DOHH2 (cell line): ENCODE results near the gene ATP6V0D1.

ENCODE experiments used
- H3F3A ChIP-seq: fragments of 200-600 bp; sonication (generic), shearing (Covaris generic); 2 replicates; pipeline ENCODE4 v1.6.0; 2016; ENCODE audit warnings: antibody characterized with exemption, mild to moderate bottlenecking; ENCODE audit not compliant: control insufficient read depth, insufficient read depth
- H3K27ac ChIP-seq: fragments of 200-600 bp; sonication (generic); 2 replicates; pipeline ENCODE4 v1.5.1; 2014; ENCODE audit warnings: low read depth, mild to moderate bottlenecking, low read length, moderate library complexity
- H3K27me3 ChIP-seq: fragments of 200-600 bp; sonication (generic); 2 replicates; pipeline ENCODE4 v1.6.1; 2014; ENCODE audit warnings: mild to moderate bottlenecking, low read length, mixed read lengths; ENCODE audit not compliant: control insufficient read depth
- H3K36me3 ChIP-seq: fragments of 200-600 bp; sonication (generic); 2 replicates; pipeline ENCODE4 v1.6.1; 2014; ENCODE audit warnings: mild to moderate bottlenecking, low read length, moderate library complexity, mixed read lengths; ENCODE audit not compliant: control insufficient read depth
- H3K4me1 ChIP-seq: fragments of 200-600 bp; sonication (generic); 2 replicates; pipeline ENCODE4 v1.6.1; 2014; ENCODE audit warnings: mild to moderate bottlenecking, low read length, mixed read lengths; ENCODE audit not compliant: control insufficient read depth
- H3K4me2 ChIP-seq: fragments of 200-600 bp; sonication (generic); 2 replicates; pipeline ENCODE4 v1.6.0; 2014; ENCODE audit warnings: mild to moderate bottlenecking, low read length, moderate library complexity
- H3K4me3 ChIP-seq: fragments of 200-600 bp; sonication (generic); 2 replicates; pipeline ENCODE4 v1.5.1; 2014; ENCODE audit warnings: mild to moderate bottlenecking, low read length, mixed read lengths
- H3K79me2 ChIP-seq: fragments of 200-600 bp; sonication (generic); 2 replicates; pipeline ENCODE4 v1.6.1; 2014; ENCODE audit warnings: mild to moderate bottlenecking, low read length, mixed read lengths; ENCODE audit not compliant: control insufficient read depth
- H3K9me2 ChIP-seq: fragments of 200-600 bp; sonication (generic); replicated peaks from 2 replicates; pipeline ENCODE4 v1.6.1; 2014; ENCODE audit warnings: mild to moderate bottlenecking, low read length, mixed read lengths; ENCODE audit not compliant: control insufficient read depth
- H3K9me3 ChIP-seq: fragments of 200-600 bp; sonication (generic); 2 replicates; pipeline ENCODE4 v1.6.1; 2014; ENCODE audit warnings: antibody characterized with exemption, low read length, mixed read lengths; ENCODE audit not compliant: control insufficient read depth, insufficient read depth
- H4K20me1 ChIP-seq: fragments of 200-600 bp; sonication (generic); 2 replicates; pipeline ENCODE4 v1.6.0; 2014; ENCODE audit warnings: low read depth, mild to moderate bottlenecking, antibody characterized with exemption, low read length, moderate library complexity; ENCODE audit not compliant: control insufficient read depth, insufficient read depth
- CTCF ChIP-seq: fragments of 200-600 bp; sonication (generic); IDR thresholded peaks from one replicate; pipeline ENCODE4 v1.5.1; 2014; ENCODE audit warnings: antibody characterized with exemption, mild to moderate bottlenecking, low read depth, low read length; ENCODE audit not compliant: poor library complexity, severe bottlenecking
- EZH2phosphoT487 ChIP-seq: fragments of 200-600 bp; sonication (generic); IDR thresholded peaks from 2 replicates; pipeline ENCODE4 v1.6.1; 2017; ENCODE audit warnings: borderline replicate concordance, mild to moderate bottlenecking, antibody characterized with exemption, low read length, moderate library complexity, mixed read lengths

ATP6V0D1 gene

DNA sequence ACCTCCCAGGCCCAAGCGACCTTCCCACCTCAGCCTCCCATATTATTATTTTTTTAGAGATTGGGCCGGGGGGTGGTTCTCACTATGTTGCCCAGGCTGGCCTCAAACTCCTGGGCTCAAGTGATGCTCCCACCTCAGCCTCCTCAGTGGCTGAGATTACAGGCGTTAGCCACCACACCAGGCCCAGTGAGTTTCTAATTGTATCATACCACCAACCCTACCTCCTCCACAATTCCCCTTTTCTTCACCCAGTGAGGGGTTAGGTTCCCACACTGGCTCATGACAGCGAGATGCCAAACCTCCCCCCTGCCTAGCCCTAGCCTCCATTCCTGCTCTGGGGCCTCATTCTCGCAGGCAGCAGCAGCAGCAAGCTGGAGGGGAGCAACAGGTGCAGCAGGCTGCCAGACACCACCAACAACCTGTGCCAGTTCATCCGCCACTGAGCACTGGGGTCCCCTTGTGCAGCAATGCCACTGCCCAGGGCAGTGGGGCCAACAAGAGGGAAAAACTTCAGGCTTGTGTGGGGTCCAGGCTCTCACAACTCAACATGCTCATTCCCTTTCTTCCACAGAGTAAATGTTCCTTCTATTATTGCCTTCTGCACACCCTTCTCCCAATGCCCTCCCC lies 9.1 kb downstream of the ATP6V0D1 start:
- Histone ChIP-seq H3K27me3 (no peaks in the 10 kb centered on the region), H3K79me2 (peaks cover 89% of the 10 kb centered on the region), H3F3A (no peaks in the 10 kb centered on the region), H3K27ac (no peak overlapping the region), H3K4me1 (peaks cover 25% of the 10 kb centered on the region), H3K9me2 (no peaks in the 10 kb centered on the region), H3K36me3 (peaks cover 8% of the 10 kb centered on the region; the same call in 1 of the 2 replicates), H4K20me1 (peaks cover 25% of the 10 kb centered on the region; the same call in 1 of the 2 replicates), H3K9me3 (no peaks in the 10 kb centered on the region), H3K4me3 (no peak overlapping the region), H3K4me2 (no peak overlapping the region)
- TF ChIP-seq EZH2phosphoT487 (no peak), CTCF (no peak)

DNA sequence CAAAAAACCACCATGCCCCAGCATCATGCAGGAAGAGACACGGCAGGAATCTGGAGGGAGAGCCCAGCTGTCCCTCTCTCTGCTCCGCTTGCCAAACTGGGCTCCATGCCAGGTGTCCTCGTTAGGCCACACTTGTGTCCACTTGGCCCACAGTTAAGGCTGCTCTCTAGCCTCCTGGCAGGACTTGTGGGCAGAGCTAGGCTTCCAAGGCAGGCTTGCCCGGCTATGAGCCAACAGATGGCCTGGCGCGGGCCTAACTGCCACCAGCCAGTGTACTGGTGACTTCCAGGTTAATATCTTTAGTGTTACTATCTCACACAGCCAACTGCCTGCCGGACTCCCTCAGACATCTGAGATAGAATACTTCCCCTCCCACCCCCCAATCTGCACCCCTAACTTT lies 10.6 kb downstream of the ATP6V0D1 start:
- no peak overlapping the region for H3K27ac ChIP-seq
- no peak overlapping the region for H3K4me3 ChIP-seq
- TF ChIP-seq CTCF (no peak), EZH2phosphoT487 (no peak)
- peaks cover 5% of the 10 kb centered on the region; the same call in 1 of the 2 replicates for H3K36me3 ChIP-seq
- no peaks in the 10 kb centered on the region for H3F3A ChIP-seq
- peaks cover 22% of the 10 kb centered on the region; the same call in 1 of the 2 replicates for H4K20me1 ChIP-seq
- H3K79me2 ChIP-seq: peaks cover 89% of the 10 kb centered on the region
- no peak overlapping the region for H3K4me2 ChIP-seq
- no peaks in the 10 kb centered on the region for H3K9me3 ChIP-seq
- H3K27me3 ChIP-seq: no peaks in the 10 kb centered on the region
- H3K4me1 ChIP-seq: peaks cover 26% of the 10 kb centered on the region
- no peaks in the 10 kb centered on the region for H3K9me2 ChIP-seq

- Histone ChIP-seq H4K20me1 (peaks cover 7% of the 10 kb centered on the region; the same call in 1 of the 2 replicates), H3K79me2 (peaks cover 87% of the 10 kb centered on the region), H3K27me3 (no peaks in the 10 kb centered on the region), H3K4me1 (peaks cover 18% of the 10 kb centered on the region), H3K9me2 (no peaks in the 10 kb centered on the region), H3K4me2 (peak overlapping the region; percentile 24; the same call in 1 of the 2 replicates), H3K9me3 (no peaks in the 10 kb centered on the region), H3F3A (no peaks in the 10 kb centered on the region), H3K36me3 (no peaks in the 10 kb centered on the region), H3K27ac (no peak overlapping the region; the same call in 1 of the 2 replicates), H3K4me3 (no peak overlapping the region)
- no peak for TF ChIP-seq CTCF
- no peak for TF ChIP-seq EZH2phosphoT487
Observed at GRCh38 chr16:67468731-67469130, 12.2 kb downstream of the ATP6V0D1 start.
